Measurements from ENCODE around the gene BFSP1. TPM values are rescaled to one million over a fixed set of nuclear protein-coding genes. Genes with fewer than 3 reads are reported as not detected.

Gene BFSP1
- total RNA-seq, 4 donors from 2014 or later: 0.38 to 2.0 (median 0.98) TPM

DNA sequence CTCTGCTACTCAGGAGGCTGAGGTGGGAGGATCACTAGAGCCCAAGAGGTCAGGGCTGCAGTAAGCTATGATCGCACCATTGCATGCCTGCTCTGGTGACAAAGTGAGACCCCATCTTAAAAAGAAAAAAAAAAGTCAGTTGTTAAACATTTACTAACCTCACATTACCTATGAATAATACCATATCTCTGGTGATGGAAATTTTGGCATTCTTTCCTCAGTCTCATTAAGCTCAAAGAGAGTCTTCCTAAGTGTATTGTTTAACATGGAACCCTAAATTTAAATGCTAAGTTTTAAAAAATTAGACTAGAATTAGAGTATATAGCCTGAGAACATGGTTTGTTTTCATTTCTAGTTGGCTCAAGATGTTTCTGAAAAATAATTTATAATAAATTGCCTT is 11.3 kb upstream of the BFSP1 start:
- DNase-seq (ENCODE audit: low spot score): no peak
- no peak for ATAC-seq (ENCODE audit: low FRiP score)
- TF ChIP-seq, protein P1, sequence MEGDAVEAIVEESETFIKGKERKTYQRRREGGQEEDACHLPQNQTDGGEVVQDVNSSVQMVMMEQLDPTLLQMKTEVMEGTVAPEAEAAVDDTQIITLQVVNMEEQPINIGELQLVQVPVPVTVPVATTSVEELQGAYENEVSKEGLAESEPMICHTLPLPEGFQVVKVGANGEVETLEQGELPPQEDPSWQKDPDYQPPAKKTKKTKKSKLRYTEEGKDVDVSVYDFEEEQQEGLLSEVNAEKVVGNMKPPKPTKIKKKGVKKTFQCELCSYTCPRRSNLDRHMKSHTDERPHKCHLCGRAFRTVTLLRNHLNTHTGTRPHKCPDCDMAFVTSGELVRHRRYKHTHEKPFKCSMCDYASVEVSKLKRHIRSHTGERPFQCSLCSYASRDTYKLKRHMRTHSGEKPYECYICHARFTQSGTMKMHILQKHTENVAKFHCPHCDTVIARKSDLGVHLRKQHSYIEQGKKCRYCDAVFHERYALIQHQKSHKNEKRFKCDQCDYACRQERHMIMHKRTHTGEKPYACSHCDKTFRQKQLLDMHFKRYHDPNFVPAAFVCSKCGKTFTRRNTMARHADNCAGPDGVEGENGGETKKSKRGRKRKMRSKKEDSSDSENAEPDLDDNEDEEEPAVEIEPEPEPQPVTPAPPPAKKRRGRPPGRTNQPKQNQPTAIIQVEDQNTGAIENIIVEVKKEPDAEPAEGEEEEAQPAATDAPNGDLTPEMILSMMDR (IDR thresholded peaks at IDR 0.05): no peak

DNA sequence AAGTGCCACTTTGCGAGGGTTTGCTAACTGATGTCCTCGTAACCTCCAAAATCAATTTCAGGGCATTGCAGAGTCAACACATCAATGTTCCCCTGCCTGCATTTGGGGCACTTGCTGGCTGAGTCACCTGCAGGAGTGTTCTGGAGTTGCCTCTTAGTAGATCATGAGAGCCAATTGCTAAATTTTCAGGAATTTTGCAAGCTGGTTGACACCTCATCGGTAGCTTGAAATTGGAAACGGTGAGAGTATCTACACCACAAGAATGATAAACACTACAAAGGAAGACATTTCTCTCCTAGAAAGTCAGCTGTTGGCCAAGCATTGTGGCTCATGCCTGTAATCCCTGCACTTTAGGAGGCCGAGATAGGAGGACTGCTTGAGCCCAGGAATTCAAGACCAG is 10.8 kb upstream of the BFSP1 start:
- ATAC-seq (ENCODE audit: low FRiP score): no peak
- no peak for DNase-seq (ENCODE audit: low spot score)
- TF ChIP-seq, protein P1 (IDR thresholded peaks at IDR 0.05): no peak

- DNase-seq (ENCODE audit: low spot score) (no peak), ATAC-seq (ENCODE audit: low FRiP score) (no peak)
- TF ChIP-seq, protein P1 (IDR thresholded peaks at IDR 0.05): no peak
Observed at GRCh38 chr20:17541596-17541995, 10.4 kb upstream of the BFSP1 start.

DNA sequence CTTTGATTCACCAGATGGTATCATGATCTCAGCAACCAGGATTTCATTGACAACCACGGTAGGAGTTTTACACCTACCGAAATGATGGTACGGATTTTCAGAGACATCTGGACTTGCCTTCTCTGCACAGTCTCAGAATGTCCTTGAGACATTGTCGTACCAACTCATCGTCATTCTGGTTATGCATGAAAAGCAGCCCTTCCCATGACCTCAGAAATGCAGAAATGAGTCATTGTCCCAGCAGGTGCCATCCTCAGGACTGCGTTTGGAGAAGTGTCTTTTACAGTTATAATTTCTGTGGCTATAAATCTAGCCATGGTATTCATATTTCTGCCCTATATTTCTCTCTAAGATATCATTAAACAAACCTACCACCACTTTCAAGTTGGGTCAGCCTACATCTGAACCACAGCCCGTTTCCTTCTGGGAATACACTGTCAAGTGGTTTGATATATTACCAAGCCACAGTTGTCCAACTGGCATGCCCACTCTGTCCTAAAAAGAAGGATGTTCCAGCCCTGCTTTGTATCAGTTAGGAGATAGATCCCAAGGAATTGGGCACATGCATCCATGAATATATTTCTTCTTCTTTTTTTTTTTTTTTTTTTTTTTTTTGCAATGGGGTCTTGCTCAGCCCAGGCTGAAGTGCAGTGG is 7.5 kb upstream of the BFSP1 start:
- TF ChIP-seq, protein P1 (IDR thresholded peaks at IDR 0.05): no peak
- ATAC-seq (ENCODE audit: low FRiP score) (no peak), DNase-seq (ENCODE audit: low spot score) (no peak)

DNA sequence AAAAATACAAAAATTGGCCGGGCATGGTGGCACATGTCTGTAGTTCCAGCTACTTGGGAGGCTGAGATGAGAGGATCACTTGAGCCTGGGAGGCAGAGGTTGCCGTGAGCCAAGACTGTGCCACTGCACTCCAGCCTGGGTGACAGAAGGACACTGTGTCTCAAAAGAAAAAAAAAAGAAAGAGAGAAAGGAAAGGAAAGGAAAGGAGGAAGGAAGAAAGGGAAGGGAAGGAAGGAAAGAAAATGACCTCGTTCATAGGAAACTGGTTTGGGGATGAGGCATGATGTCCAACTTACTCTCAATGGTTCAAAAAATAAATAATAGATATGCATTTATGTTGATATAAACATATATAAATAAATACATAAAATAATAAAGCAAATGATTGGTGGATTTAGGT is 6.8 kb upstream of the BFSP1 start:
- ATAC-seq (ENCODE audit: low FRiP score) (no peak), DNase-seq (ENCODE audit: low spot score) (no peak)
- TF ChIP-seq, protein P1 (IDR thresholded peaks at IDR 0.05): no peak

GRCh38 chr20:17536944-17537444 is 5.8 kb upstream of the BFSP1 start:
- peak; percentile 44 for DNase-seq (ENCODE audit: low spot score)
- peak; percentile 91 for ATAC-seq (ENCODE audit: low FRiP score)
- TF ChIP-seq, protein P1 (IDR thresholded peaks at IDR 0.05): peak in 1 of 3 donors; percentile 79

GRCh38 chr20:17534077-17534476 is 2.9 kb upstream of the BFSP1 start:
- ATAC-seq (ENCODE audit: low FRiP score): no peak
- no peak for DNase-seq (ENCODE audit: low spot score)
- TF ChIP-seq, protein P1 (IDR thresholded peaks at IDR 0.05): no peak
